Subcutaneous abdominal adipose tissue (tissue), 5 donors: ENCODE data around the gene PTPN3.
A peak's percentile ranks its signal among the peaks of the same experiment; 100 is the strongest.

ENCODE experiments used
- H3K27ac ChIP-seq: one replicate; pipeline ENCODE4 v1.7.0; 2013; ENCODE audit warnings: low read depth, mild to moderate bottlenecking, inconsistent platforms, low read length, moderate library complexity
- H3K27me3 ChIP-seq, 5 donors: one replicate each; pipeline ENCODE4 v1.7.0; 2013; ENCODE audit warnings: low read length in 5 of 5, inconsistent platforms in 1 of 5; ENCODE audit not compliant: control insufficient read depth in 5 of 5, insufficient read depth in 4 of 5
- H3K36me3 ChIP-seq, 5 donors: one replicate each; pipeline ENCODE4 v1.7.0; 2013; ENCODE audit warnings: low read length in 5 of 5; ENCODE audit not compliant: control insufficient read depth in 5 of 5, insufficient read depth in 5 of 5
- H3K4me1 ChIP-seq, 5 donors: one replicate each; pipeline ENCODE4 v1.7.0; 2013; ENCODE audit warnings: low read length in 5 of 5, mild to moderate bottlenecking in 3 of 5, moderate library complexity in 1 of 5; ENCODE audit not compliant: control insufficient read depth in 5 of 5, insufficient read depth in 5 of 5
- H3K4me3 ChIP-seq, 5 donors: one replicate each; pipeline ENCODE4 v1.7.0; 2013; ENCODE audit warnings: low read length in 5 of 5, low read depth in 1 of 5
- H3K9ac ChIP-seq, 5 donors: one replicate each; pipeline ENCODE4 v1.7.0; 2013; ENCODE audit warnings: low read length in 5 of 5, mild to moderate bottlenecking in 4 of 5, moderate library complexity in 3 of 5
- H3K9me3 ChIP-seq, 5 donors: one replicate each; pipeline ENCODE4 v1.7.0; 2013; ENCODE audit warnings: low read length in 5 of 5; ENCODE audit not compliant: control insufficient read depth in 5 of 5
- donor health status: healthy.
- donor health status: healthy.
- donor health status: healthy.
- donor health status: healthy.
- donor health status: healthy.

Gene PTPN3

DNA sequence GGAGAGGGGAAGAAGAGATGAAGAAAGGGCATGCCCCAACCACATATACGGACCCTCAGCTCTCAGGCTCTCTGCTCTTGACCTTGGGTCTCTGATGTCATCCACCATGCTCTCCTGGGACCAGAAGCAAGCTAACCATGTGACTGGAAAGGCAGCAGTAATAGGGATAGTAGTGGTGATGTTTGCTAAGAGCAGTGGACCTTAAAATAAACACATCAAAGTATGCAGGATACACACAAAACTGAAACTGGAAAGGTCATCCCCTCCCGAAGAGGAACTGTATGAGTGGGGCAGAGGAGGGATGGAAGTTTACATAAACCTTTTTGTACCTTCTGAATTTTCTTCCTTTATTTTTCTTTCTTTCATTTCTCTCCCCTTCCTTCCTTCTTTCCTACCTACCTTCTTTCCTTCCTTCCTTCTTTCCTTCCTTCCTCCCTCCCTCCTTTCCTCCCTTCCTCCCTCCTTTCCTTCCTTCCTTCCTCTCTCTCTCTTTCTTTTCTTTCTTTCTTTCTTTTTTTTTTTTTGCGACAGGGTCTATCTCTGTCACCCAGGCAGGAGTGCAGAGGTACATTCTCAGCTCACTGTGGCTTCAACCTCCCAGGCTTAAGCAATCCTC lies 8.1 kb upstream of the PTPN3 start:
- no peak overlapping the region for H3K27ac ChIP-seq
- H3K27me3 ChIP-seq: peaks cover 0 to 6% (median 0%) of the 10 kb centered on the region in 5 donors
- no peak overlapping the region for H3K9ac ChIP-seq
- H3K9me3 ChIP-seq: no peaks in the 10 kb centered on the region
- H3K36me3 ChIP-seq: no peaks in the 10 kb centered on the region
- no peaks in the 10 kb centered on the region for H3K4me1 ChIP-seq
- no peak overlapping the region for H3K4me3 ChIP-seq

- peaks cover 2 to 6% (median 5%) of the 10 kb centered on the region in 5 donors for H3K4me1 ChIP-seq
- H3K9ac ChIP-seq: no peak overlapping the region
- no peaks in the 10 kb centered on the region for H3K36me3 ChIP-seq
- no peak overlapping the region for H3K4me3 ChIP-seq
- H3K27ac ChIP-seq: no peak overlapping the region
- peaks cover 0 to 10% (median 4%) of the 10 kb centered on the region in 5 donors for H3K27me3 ChIP-seq
- H3K9me3 ChIP-seq: no peaks in the 10 kb centered on the region
These were observed 6.6 kb upstream of the PTPN3 start for GRCh38 chr9:109504689-109505088.

DNA sequence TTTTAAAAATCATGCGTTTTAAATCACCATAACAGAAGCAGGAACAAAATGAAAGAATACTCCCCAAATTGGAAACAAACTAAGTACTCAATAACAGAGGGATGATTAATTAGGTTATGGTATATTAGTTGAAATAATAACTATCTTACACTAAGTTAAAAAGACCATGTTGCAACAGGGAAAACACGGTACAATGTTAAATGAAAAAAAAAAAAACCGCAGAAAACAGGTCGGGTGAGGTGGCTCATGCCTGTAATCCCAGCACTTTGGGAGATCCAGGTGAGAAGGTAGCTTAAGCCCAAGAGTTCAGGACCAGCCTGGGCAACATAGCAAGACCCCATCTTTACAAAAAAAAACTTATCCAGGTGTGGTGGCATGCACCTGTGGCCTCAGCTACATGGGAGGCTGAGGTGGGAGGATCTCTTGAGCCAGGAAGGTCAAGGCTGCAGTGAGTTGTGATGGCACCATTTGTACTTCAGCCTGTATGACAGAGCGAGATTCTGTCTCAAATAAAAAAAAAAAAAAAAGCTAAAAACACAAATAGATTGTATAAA lies 2.4 kb upstream of the PTPN3 start:
- Histone ChIP-seq H3K36me3 (no peaks in the 10 kb centered on the region), H3K4me3 (peak overlapping the region in 2 of 5 donors; percentile 50 to 69), H3K9ac (peak overlapping the region in 2 of 5 donors; percentile 56 to 60), H3K27ac (no peak overlapping the region), H3K27me3 (peaks cover 0 to 17% (median 11%) of the 10 kb centered on the region in 5 donors), H3K9me3 (no peaks in the 10 kb centered on the region), H3K4me1 (peaks cover 4 to 30% (median 26%) of the 10 kb centered on the region in 5 donors)

- peaks cover 4 to 30% (median 26%) of the 10 kb centered on the region in 5 donors for H3K4me1 ChIP-seq
- peaks cover 0 to 20% (median 13%) of the 10 kb centered on the region in 5 donors for H3K27me3 ChIP-seq
- H3K9me3 ChIP-seq: no peaks in the 10 kb centered on the region
- H3K4me3 ChIP-seq: peak overlapping the region; percentile 26 to 69 (median 52)
- peak overlapping the region in 3 of 5 donors; percentile 22 to 60 (median 56) for H3K9ac ChIP-seq
- no peak overlapping the region for H3K27ac ChIP-seq
- H3K36me3 ChIP-seq: no peaks in the 10 kb centered on the region
These were observed 1.7 kb upstream of the PTPN3 start for GRCh38 chr9:109499631-109500410.

- H3K36me3 ChIP-seq: no peaks in the 10 kb centered on the region
- peak overlapping the region; percentile 13 to 57 (median 49) for H3K4me3 ChIP-seq
- H3K27ac ChIP-seq: no peak overlapping the region
- H3K9me3 ChIP-seq: no peaks in the 10 kb centered on the region
- peaks cover 4 to 30% (median 26%) of the 10 kb centered on the region in 5 donors for H3K4me1 ChIP-seq
- peaks cover 0 to 24% (median 13%) of the 10 kb centered on the region in 5 donors for H3K27me3 ChIP-seq
- H3K9ac ChIP-seq: no peak overlapping the region
These were observed 1.1 kb upstream of the PTPN3 start for GRCh38 chr9:109499093-109499630.

DNA sequence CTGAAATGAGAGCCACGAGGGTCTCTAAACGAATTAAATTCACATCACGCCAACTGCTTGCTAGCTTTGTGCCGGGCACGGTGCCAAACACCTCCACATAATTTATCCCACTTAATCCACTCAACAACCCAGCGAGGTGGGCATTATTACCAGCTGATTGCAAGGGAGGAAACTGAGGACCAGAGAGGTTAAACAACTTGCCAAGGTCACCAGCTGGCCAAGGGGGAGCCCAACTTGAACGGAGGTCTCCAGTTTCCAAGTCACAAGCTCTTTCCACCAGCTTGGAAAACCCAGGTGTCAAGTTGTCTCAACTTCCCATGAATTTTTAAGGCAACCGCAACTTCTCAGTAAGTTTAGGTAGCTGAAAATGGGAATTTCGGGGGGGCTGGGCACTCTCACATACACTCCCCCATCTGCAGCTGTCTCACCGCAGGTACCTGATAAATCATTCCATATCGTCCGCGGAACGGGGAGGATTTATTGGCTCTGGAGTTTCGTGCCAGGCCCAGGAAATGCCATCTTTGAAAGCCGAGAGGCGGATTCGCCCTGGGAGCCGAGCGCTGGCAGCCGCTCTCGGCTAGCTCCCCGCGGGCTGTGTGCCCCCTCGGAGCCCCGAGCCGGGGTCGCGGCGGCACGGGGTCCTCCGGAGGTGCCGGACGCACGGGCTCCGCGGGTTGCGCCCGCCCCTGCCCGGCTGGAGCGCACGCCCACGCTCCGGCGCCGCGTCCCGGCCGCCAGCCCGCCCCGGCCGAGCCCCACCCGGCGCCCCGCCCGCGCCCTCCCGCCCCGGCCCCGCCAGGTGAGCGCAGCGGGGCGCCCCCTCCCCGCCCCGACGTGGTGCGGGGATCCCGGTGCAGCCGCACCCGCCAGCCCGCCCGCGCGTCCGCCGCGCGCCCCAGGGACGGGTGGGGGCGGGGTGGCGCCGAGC lies 617 bp downstream of the PTPN3 start:
- no peaks in the 10 kb centered on the region for H3K36me3 ChIP-seq
- H3K4me3 ChIP-seq: peak overlapping the region; percentile 48 to 73 (median 64)
- peaks cover 0 to 24% (median 13%) of the 10 kb centered on the region in 5 donors for H3K27me3 ChIP-seq
- peak overlapping the region in 2 of 5 donors; percentile 38 to 72 for H3K9ac ChIP-seq
- H3K9me3 ChIP-seq: no peaks in the 10 kb centered on the region
- H3K4me1 ChIP-seq: peaks cover 4 to 36% (median 29%) of the 10 kb centered on the region in 5 donors
- peak overlapping the region; percentile 41 for H3K27ac ChIP-seq

GRCh38 chr9:109496841-109497225 lies 1.3 kb downstream of the PTPN3 start:
- Histone ChIP-seq H3K9ac (peak overlapping the region in 1 of 5 donors; percentile 72), H3K27ac (peak overlapping the region; percentile 41), H3K27me3 (peaks cover 0 to 24% (median 13%) of the 10 kb centered on the region in 5 donors), H3K9me3 (no peaks in the 10 kb centered on the region), H3K36me3 (no peaks in the 10 kb centered on the region), H3K4me3 (peak overlapping the region in 2 of 5 donors; percentile 60 to 73), H3K4me1 (peaks cover 4 to 41% (median 29%) of the 10 kb centered on the region in 5 donors)

GRCh38 chr9:109496218-109496617 lies 1.9 kb downstream of the PTPN3 start:
- no peak overlapping the region for H3K27ac ChIP-seq
- peaks cover 4 to 41% (median 29%) of the 10 kb centered on the region in 5 donors for H3K4me1 ChIP-seq
- H3K9me3 ChIP-seq: no peaks in the 10 kb centered on the region
- H3K9ac ChIP-seq: no peak overlapping the region
- H3K4me3 ChIP-seq: no peak overlapping the region
- H3K36me3 ChIP-seq: no peaks in the 10 kb centered on the region
- peaks cover 0 to 24% (median 13%) of the 10 kb centered on the region in 5 donors for H3K27me3 ChIP-seq

- Histone ChIP-seq H3K27ac (no peak overlapping the region), H3K9ac (no peak overlapping the region), H3K36me3 (no peaks in the 10 kb centered on the region), H3K27me3 (peaks cover 0 to 12% (median 3%) of the 10 kb centered on the region in 5 donors), H3K9me3 (no peaks in the 10 kb centered on the region), H3K4me3 (no peak overlapping the region), H3K4me1 (peaks cover 1 to 27% (median 17%) of the 10 kb centered on the region in 5 donors)
These were observed 4.5 kb downstream of the PTPN3 start for GRCh38 chr9:109493648-109494047.
